PC-3 (cell line): ENCODE results near the gene CBARP. TPM values are rescaled to one million over a fixed set of nuclear protein-coding genes. Genes with fewer than 3 reads are reported as not detected.

Source experiments
- ATAC-seq: fragments of 200-7000 bp; cut with Tn5 transposase; 2 replicates; pipeline ENCODE4 v1.9.1; 2020; ENCODE audit warnings: mild to moderate bottlenecking, moderate library complexity
- BruUV-seq: library from RNA; stranded (reverse); fragments of 400-500 nt; replicated peaks from 2 replicates; lab custom pipeline; 2021; lab: Mats Ljungman, UMichigan
- CTCF ChIA-PET: fragments of 300-600 bp; sonication (Branson Sonifier 250); formaldehyde crosslinking; loops from one replicate; lab custom pipeline; 2022; ENCODE audit warnings: antibody characterized with exemption; lab: Charles Lee
- POLR2A ChIA-PET: fragments of 300-600 bp; sonication (Branson Sonifier 250); formaldehyde crosslinking; loops from one replicate; lab custom pipeline; 2022; ENCODE audit warnings: antibody characterized with exemption; ENCODE audit not compliant: unreplicated experiment; lab: Charles Lee
- DNase-seq: peaks from one replicate; pipeline ENCODE4 v3.0.0-alpha.2; 2015
- H2AFZ ChIP-seq: fragments of 300-600 bp; sonication (generic); 2 replicates; pipeline ENCODE4 v1.6.0; 2016; ENCODE audit warnings: antibody characterized with exemption, low read length
- H3F3A ChIP-seq: fragments of 300-600 bp; sonication (generic); one replicate; pipeline ENCODE4 v1.6.0; 2017; ENCODE audit warnings: antibody characterized with exemption, low read length, control low read depth, mild to moderate bottlenecking; ENCODE audit not compliant: unreplicated experiment
- H3K27ac ChIP-seq: fragments of 300-600 bp; sonication (generic); 2 replicates; pipeline ENCODE4 v1.5.1; 2016; ENCODE audit warnings: mild to moderate bottlenecking, low read length
- H3K27me3 ChIP-seq: fragments of 300-600 bp; sonication (generic); 2 replicates; pipeline ENCODE4 v1.6.1; 2016; ENCODE audit warnings: low read length, mixed read lengths
- H3K36me3 ChIP-seq: fragments of 300-600 bp; sonication (generic); 2 replicates; pipeline ENCODE4 v1.6.1; 2016; ENCODE audit warnings: low read depth, mixed run types, low read length, mixed read lengths
- H3K4me1 ChIP-seq: fragments of 300-600 bp; sonication (generic); 2 replicates; pipeline ENCODE4 v1.5.1; 2016; ENCODE audit warnings: low read length; ENCODE audit not compliant: insufficient read depth
- H3K4me2 ChIP-seq: fragments of 300-600 bp; sonication (generic); 2 replicates; pipeline ENCODE4 v1.6.0; 2016; ENCODE audit warnings: low read length
- H3K4me3 ChIP-seq: fragments of 300-600 bp; sonication (generic); 2 replicates; pipeline ENCODE4 v1.5.1; 2016; ENCODE audit warnings: mild to moderate bottlenecking, low read length, mixed read lengths
- H3K79me2 ChIP-seq: fragments of 300-600 bp; sonication (generic); 2 replicates; pipeline ENCODE4 v1.6.1; 2017; ENCODE audit warnings: low read length, mixed read lengths
- H3K9ac ChIP-seq: fragments of 300-600 bp; sonication (generic); 2 replicates; pipeline ENCODE4 v1.6.0; 2016; ENCODE audit warnings: mild to moderate bottlenecking, low read length
- H3K9me2 ChIP-seq: fragments of 300-600 bp; sonication (generic); replicated peaks from 2 replicates; pipeline ENCODE4 v1.6.1; 2016; ENCODE audit warnings: mixed run types, low read length, mixed read lengths
- H3K9me3 ChIP-seq: fragments of 300-600 bp; sonication (generic); 2 replicates; pipeline ENCODE4 v1.6.1; 2016; ENCODE audit warnings: low read length, mixed read lengths
- H4K20me1 ChIP-seq: fragments of 300-600 bp; sonication (generic); 2 replicates; pipeline ENCODE4 v1.6.1; 2016; ENCODE audit warnings: low read length, mixed read lengths
- EZH2 ChIP-seq: fragments of 300-600 bp; sonication (generic); IDR thresholded peaks from one replicate; pipeline ENCODE4 v1.6.1; 2017; ENCODE audit warnings: antibody characterized with exemption, mild to moderate bottlenecking, low read length; ENCODE audit not compliant: unreplicated experiment
- EZH2phosphoT487 ChIP-seq: fragments of 300-600 bp; sonication (generic); IDR thresholded peaks from 2 replicates; pipeline ENCODE4 v1.6.1; 2018; ENCODE audit warnings: mild to moderate bottlenecking, antibody characterized with exemption, low read length, borderline replicate concordance
- intact Hi-C: fragments of 100-400 bp; cut with micrococcal nuclease; formaldehyde crosslinking; loops from 2 replicates; pipeline ENCODE4 v1.9.0; 2023
- total RNA-seq: library from RNA; depleted of rRNA; stranded (reverse); fragments of >200 nt; gene quantifications from 2 replicates; pipeline ENCODE4 v1.2.3, GENCODE V29; 2014
- TF ChIP-seq, protein P1 (sequence below): fragments of 300-600 bp; sonication (generic); conservative IDR thresholded peaks from 2 replicates; pipeline ENCODE4 v1.5.1; 2017; ENCODE audit warnings: antibody characterized with exemption, low read depth, mild to moderate bottlenecking, low read length

CBARP gene
- total RNA-seq, 1 experiment from 2014 or later = 3.3 TPM

- H3K27me3 ChIP-seq = peaks cover 44% of the 10 kb centered on the region
- TF ChIP-seq, protein P1, sequence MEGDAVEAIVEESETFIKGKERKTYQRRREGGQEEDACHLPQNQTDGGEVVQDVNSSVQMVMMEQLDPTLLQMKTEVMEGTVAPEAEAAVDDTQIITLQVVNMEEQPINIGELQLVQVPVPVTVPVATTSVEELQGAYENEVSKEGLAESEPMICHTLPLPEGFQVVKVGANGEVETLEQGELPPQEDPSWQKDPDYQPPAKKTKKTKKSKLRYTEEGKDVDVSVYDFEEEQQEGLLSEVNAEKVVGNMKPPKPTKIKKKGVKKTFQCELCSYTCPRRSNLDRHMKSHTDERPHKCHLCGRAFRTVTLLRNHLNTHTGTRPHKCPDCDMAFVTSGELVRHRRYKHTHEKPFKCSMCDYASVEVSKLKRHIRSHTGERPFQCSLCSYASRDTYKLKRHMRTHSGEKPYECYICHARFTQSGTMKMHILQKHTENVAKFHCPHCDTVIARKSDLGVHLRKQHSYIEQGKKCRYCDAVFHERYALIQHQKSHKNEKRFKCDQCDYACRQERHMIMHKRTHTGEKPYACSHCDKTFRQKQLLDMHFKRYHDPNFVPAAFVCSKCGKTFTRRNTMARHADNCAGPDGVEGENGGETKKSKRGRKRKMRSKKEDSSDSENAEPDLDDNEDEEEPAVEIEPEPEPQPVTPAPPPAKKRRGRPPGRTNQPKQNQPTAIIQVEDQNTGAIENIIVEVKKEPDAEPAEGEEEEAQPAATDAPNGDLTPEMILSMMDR = no peak
- no peak for TF ChIP-seq EZH2
- TF ChIP-seq EZH2phosphoT487 = no peak
- no peaks in the 10 kb centered on the region for H3K9me3 ChIP-seq
- H3F3A ChIP-seq = no peaks in the 10 kb centered on the region
- H3K9ac ChIP-seq = no peak within 1 kb of the TSS
- H3K27ac ChIP-seq = no peak within 1 kb of the TSS
- ATAC-seq = no peak
- H4K20me1 ChIP-seq = no peaks in the 10 kb centered on the region
- no peak for DNase-seq
- H3K4me3 ChIP-seq = no peak within 1 kb of the TSS
- BruUV-seq = no TSS peak
- intact Hi-C loops = no loop called here
- H3K4me1 ChIP-seq = no peaks in the 10 kb centered on the region
- no peak within 1 kb of the TSS for H3K4me2 ChIP-seq
- CTCF ChIA-PET = no interaction called here
- no peaks in the 10 kb centered on the region for H3K79me2 ChIP-seq
- H3K36me3 ChIP-seq = no peaks in the 10 kb centered on the region
- H2AFZ ChIP-seq = no peak within 1 kb of the TSS
- no peaks in the 10 kb centered on the region for H3K9me2 ChIP-seq
- POLR2A ChIA-PET = no interaction called here
Measured at GRCh38 chr19:1285737-1286360, 48.0 kb upstream of the CBARP start, which contains the start of gene EFNA2. EFNA2 (plus strand) TSS chr19:1285873; CDS start chr19:1286169, 296 bp downstream.

DNA sequence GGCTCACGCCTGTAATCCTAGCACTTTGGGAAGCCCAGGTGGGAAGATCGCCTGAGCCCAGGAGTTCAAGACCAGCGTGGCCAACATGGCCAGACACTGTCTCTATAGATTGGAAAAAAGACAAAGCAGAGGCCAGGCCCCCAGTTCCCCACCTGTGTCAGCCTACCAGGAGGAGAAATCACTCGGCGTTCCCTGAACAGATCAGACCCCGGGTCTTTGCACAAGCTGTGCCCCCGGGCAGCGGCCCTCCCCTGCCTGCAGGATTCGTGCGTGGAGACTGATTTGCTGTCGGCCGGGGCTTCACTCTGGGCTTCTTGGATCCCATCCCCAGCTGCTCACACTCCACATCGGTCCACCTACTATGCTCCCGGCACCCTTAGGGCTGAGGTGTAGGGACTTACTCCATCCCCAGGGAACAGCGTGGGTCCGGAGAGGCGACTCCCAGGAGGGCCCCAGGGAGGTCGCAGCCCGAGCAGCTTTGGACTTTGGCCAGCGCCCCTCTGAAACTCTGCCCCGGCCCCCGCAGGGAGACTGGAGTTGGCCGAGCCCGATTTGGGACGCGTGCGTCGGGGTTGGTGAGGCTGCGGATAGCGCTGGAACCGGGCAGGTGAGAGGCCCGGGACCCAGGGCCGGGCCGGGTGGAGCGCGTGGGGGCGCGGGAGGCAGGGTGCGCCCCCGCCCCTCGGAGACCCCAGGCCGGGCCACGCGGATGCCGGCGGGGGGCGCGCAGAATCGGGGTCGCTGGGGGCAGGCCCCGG is 47.4 kb upstream of the CBARP start:
- Histone ChIP-seq H3K36me3 (no peaks in the 10 kb centered on the region), H3F3A (no peaks in the 10 kb centered on the region), H3K79me2 (no peaks in the 10 kb centered on the region), H3K9me2 (no peaks in the 10 kb centered on the region), H3K9ac (no peak overlapping the region), H2AFZ (no peak overlapping the region), H3K9me3 (no peaks in the 10 kb centered on the region), H4K20me1 (no peaks in the 10 kb centered on the region), H3K27ac (no peak overlapping the region), H3K4me3 (no peak overlapping the region), H3K4me2 (no peak overlapping the region), H3K27me3 (peaks cover 38% of the 10 kb centered on the region), H3K4me1 (no peaks in the 10 kb centered on the region)
- CTCF ChIA-PET = no interaction called here
- TF ChIP-seq EZH2 = no peak
- TF ChIP-seq, protein P1 = no peak
- TF ChIP-seq EZH2phosphoT487 = no peak
- intact Hi-C loops = no loop called here
- DNase-seq (no peak), ATAC-seq (no peak)
- BruUV-seq = no TSS peak
- POLR2A ChIA-PET = no interaction called here
